GM23338 (cell line): Measurements from ENCODE around the gene RELN. TPM values are rescaled to one million over a fixed set of nuclear protein-coding genes. Genes with fewer than 3 reads are reported as not detected.
A peak's percentile ranks its signal among the peaks of the same experiment; 100 is the strongest.

Experiments
- ATAC-seq: fragments of 200-7000 bp; cut with Tn5 transposase; 3 replicates; pipeline ENCODE4 v1.9.1; 2020
- DNase-seq: peaks from one replicate; pipeline ENCODE4 v3.0.0-alpha.2; 2015; ENCODE audit warnings: low spot score
- H2AFZ ChIP-seq: fragments of 200-600 bp; sonication (generic); 2 replicates; pipeline ENCODE4 v1.8.0; 2016; ENCODE audit warnings: antibody characterized with exemption, mild to moderate bottlenecking, moderate library complexity
- H3F3A ChIP-seq: fragments of 200-600 bp; sonication (generic); replicated peaks from 2 replicates; pipeline ENCODE4 v1.8.0; 2017; ENCODE audit warnings: antibody characterized with exemption, mixed run types, low read depth
- H3K27ac ChIP-seq: fragments of 200-600 bp; sonication (generic); 2 replicates; pipeline ENCODE4 v1.6.1; 2016; ENCODE audit warnings: low read depth
- H3K27me3 ChIP-seq: fragments of 200-600 bp; sonication (generic); 2 replicates; pipeline ENCODE4 v1.8.0; 2016; ENCODE audit warnings: mild to moderate bottlenecking, mixed run types, moderate library complexity; ENCODE audit not compliant: insufficient read depth
- H3K36me3 ChIP-seq: fragments of 200-600 bp; sonication (generic); 2 replicates; pipeline ENCODE4 v1.8.0; 2016; ENCODE audit warnings: mild to moderate bottlenecking; ENCODE audit not compliant: insufficient read depth
- H3K4me1 ChIP-seq: fragments of 200-600 bp; sonication (generic); 2 replicates; pipeline ENCODE4 v1.8.0; 2016; ENCODE audit warnings: mild to moderate bottlenecking, moderate library complexity; ENCODE audit not compliant: insufficient read depth
- H3K4me2 ChIP-seq: fragments of 200-600 bp; sonication (generic); 2 replicates; pipeline ENCODE4 v1.7.1; 2017; ENCODE audit warnings: mixed run types
- H3K4me3 ChIP-seq: fragments of 200-600 bp; sonication (generic); 2 replicates; pipeline ENCODE4 v1.6.1; 2016; ENCODE audit warnings: mixed run types
- H3K79me2 ChIP-seq: fragments of 200-600 bp; sonication (generic); replicated peaks from 2 replicates; pipeline ENCODE4 v1.8.0; 2017; ENCODE audit warnings: mild to moderate bottlenecking; ENCODE audit not compliant: insufficient read depth
- H3K9me2 ChIP-seq: fragments of 200-600 bp; sonication (generic); 2 replicates; pipeline ENCODE4 v1.8.0; 2017; ENCODE audit not compliant: insufficient read depth
- H4K20me1 ChIP-seq: fragments of 200-600 bp; sonication (generic); replicated peaks from 2 replicates; pipeline ENCODE4 v1.8.0; 2017; ENCODE audit warnings: mild to moderate bottlenecking; ENCODE audit not compliant: insufficient read depth
- H3K27ac Mint-ChIP-seq: 2 replicates; pipeline ENCODE4 v1.8.0; 2020; ENCODE audit warnings: inconsistent platforms, mild to moderate bottlenecking, moderate library complexity, mixed read lengths
- H3K27me3 Mint-ChIP-seq: 3 replicates; pipeline ENCODE4 v1.8.0; 2022; ENCODE audit warnings: low read depth, mild to moderate bottlenecking, moderate library complexity, mixed read lengths, inconsistent platforms; ENCODE audit not compliant: insufficient read depth, poor library complexity
- H3K36me3 Mint-ChIP-seq: 3 replicates; pipeline ENCODE4 v1.8.0; 2021; ENCODE audit warnings: low read depth, mild to moderate bottlenecking, inconsistent platforms, moderate library complexity, mixed read lengths
- H3K4me1 Mint-ChIP-seq: 3 replicates; pipeline ENCODE4 v1.8.0; 2020; ENCODE audit warnings: mild to moderate bottlenecking, inconsistent platforms, mixed read lengths
- H3K4me3 Mint-ChIP-seq: 3 replicates; pipeline ENCODE4 v1.8.0; 2021; ENCODE audit warnings: moderate library complexity, mild to moderate bottlenecking, inconsistent platforms, mixed read lengths
- H3K9me3 Mint-ChIP-seq: 3 replicates; pipeline ENCODE4 v1.8.0; 2020; ENCODE audit warnings: moderate library complexity, mild to moderate bottlenecking, inconsistent platforms, mixed read lengths
- CREB1 ChIP-seq: fragments of 250-450 bp; sonication (Bioruptor Pico); IDR thresholded peaks from 2 replicates; pipeline ENCODE4 v1.5.0; 2020; ENCODE audit warnings: low read depth, mild to moderate bottlenecking, moderate library complexity
- EZH2phosphoT487 ChIP-seq: fragments of 200-600 bp; sonication (generic); IDR thresholded peaks from one replicate; pipeline ENCODE4 v1.8.1; 2018; ENCODE audit warnings: antibody characterized with exemption; ENCODE audit not compliant: unreplicated experiment
- JUNB ChIP-seq: IDR thresholded peaks from one replicate; pipeline ENCODE4 v1.6.1; 2016; ENCODE audit warnings: antibody characterized with exemption; ENCODE audit not compliant: unreplicated experiment
- POLR2AphosphoS5 ChIP-seq: IDR thresholded peaks from 2 replicates; pipeline ENCODE4 v1.6.1; 2016; ENCODE audit warnings: antibody characterized with exemption, low read depth
- STAT1 ChIP-seq: IDR thresholded peaks from one replicate; pipeline ENCODE4 v1.6.1; 2016; ENCODE audit warnings: antibody characterized with exemption; ENCODE audit not compliant: unreplicated experiment
- ZNF331 ChIP-seq: fragments of 250-450 bp; sonication (Bioruptor Pico); IDR thresholded peaks from 2 replicates; pipeline ENCODE4 v1.5.0; 2020; ENCODE audit warnings: low read depth, mild to moderate bottlenecking, moderate library complexity
- polyA plus RNA-seq: library from polyadenylated mRNA; unstranded; fragments of >200 nt; fragmentation: Nextera tagmentation; extraction: Ambion mirVana; gene quantifications from 2 replicates; pipeline ENCODE4 v1.2.1, GENCODE V29; 2016
- total RNA-seq: library from RNA; depleted of rRNA; stranded (reverse); fragments of >200 nt; shearing (Covaris generic); gene quantifications from 2 replicates; pipeline ENCODE4 v1.2.3, GENCODE V29; 2014
- TF ChIP-seq, protein P1 (sequence below), 2 experiments: fragments of 200-600 bp in 1 of 2; sonication (generic) in 1 of 2; conservative IDR thresholded peaks; 2 replicates each; pipeline versions ENCODE4 v1.5.1 to v1.6.1; 2016 to 2017; ENCODE audit warnings: antibody characterized with exemption in 2 of 2, low read depth in 2 of 2, mild to moderate bottlenecking in 2 of 2, moderate library complexity in 1 of 2

The RELN gene
- total and polyA plus RNA-seq, 2 experiments from 2014 or later = 0.10 to 0.76 TPM

GRCh38 chr7:103462358-103462757 lies 527.1 kb downstream of the RELN start:
- Histone ChIP-seq H3K27ac (no peak overlapping the region), H3K9me2 (0 out of 2 replicates have a peak, but pooled peaks cover 4% of the 10 kb centered on the region), H3K4me2 (no peak overlapping the region), H3K79me2 (no peaks in the 10 kb centered on the region), H2AFZ (no peak overlapping the region), H3K27me3 (no peaks in the 10 kb centered on the region), H3K4me3 (no peak overlapping the region), H3F3A (no peaks in the 10 kb centered on the region), H3K4me1 (no peaks in the 10 kb centered on the region), H3K36me3 (no peaks in the 10 kb centered on the region), H4K20me1 (no peaks in the 10 kb centered on the region)
- H3K27me3 Mint-ChIP-seq = peaks cover 3% of the 10 kb centered on the region
- H3K27ac Mint-ChIP-seq = no peak overlapping the region
- no peaks in the 10 kb centered on the region for H3K4me1 Mint-ChIP-seq
- H3K9me3 Mint-ChIP-seq = no peaks in the 10 kb centered on the region
- DNase-seq (no peak), ATAC-seq (no peak)
- H3K4me3 Mint-ChIP-seq = no peak overlapping the region
- H3K36me3 Mint-ChIP-seq = no peaks in the 10 kb centered on the region; the same call in 2 of the 3 replicates
- TF ChIP-seq STAT1 (no peak), POLR2AphosphoS5 (no peak), ZNF331 (CRISPR knock-in tag) (no peak), CREB1 (no peak), EZH2phosphoT487 (no peak)
- TF ChIP-seq, protein P1, sequence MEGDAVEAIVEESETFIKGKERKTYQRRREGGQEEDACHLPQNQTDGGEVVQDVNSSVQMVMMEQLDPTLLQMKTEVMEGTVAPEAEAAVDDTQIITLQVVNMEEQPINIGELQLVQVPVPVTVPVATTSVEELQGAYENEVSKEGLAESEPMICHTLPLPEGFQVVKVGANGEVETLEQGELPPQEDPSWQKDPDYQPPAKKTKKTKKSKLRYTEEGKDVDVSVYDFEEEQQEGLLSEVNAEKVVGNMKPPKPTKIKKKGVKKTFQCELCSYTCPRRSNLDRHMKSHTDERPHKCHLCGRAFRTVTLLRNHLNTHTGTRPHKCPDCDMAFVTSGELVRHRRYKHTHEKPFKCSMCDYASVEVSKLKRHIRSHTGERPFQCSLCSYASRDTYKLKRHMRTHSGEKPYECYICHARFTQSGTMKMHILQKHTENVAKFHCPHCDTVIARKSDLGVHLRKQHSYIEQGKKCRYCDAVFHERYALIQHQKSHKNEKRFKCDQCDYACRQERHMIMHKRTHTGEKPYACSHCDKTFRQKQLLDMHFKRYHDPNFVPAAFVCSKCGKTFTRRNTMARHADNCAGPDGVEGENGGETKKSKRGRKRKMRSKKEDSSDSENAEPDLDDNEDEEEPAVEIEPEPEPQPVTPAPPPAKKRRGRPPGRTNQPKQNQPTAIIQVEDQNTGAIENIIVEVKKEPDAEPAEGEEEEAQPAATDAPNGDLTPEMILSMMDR (conservative IDR thresholded peaks at IDR 0.05; ENCODE audit: low read depth in 2 of 2) = no peak

DNA sequence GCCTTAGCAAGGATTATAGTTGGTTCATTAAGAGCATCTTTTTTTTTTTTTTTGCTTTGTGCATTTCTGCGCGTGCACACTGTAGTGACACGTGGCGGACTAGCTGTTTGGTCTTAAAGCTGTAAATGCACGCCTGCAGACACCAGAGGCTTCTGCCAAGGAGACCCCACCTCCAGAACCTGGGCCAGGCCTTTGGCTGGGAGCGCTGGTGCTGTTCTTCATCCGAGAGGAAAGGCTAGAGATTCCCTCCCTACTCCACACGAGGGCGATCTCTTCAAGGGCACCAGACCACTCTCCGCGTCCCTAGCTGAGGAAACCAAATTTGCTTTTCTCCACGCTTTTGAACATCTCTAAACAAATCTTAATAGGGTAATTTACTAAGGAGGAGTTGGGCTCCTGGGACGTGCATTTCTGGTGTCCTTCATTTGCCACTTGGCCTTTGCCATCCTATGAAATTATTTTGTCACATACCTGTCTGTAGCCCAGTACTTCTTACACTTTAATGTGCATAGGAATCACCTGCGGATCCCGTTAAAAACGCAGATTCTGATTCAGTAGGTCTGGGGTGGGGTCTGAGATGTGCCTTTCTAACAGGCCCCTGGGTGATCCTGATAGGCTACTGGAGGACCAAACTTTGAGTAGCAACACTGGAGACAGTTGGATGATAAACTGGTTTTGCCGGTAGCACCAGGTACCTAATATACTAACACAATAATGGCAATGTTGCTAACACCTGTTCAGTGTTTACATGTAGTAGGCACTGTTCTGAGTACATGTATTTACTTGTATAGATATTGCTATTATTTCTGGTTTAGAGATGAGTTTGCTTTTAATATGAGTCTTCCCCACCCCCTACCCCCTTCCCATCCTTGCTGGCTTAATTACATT lies 542.1 kb downstream of the RELN start:
- Histone ChIP-seq H4K20me1 (no peaks in the 10 kb centered on the region), H3K36me3 (no peaks in the 10 kb centered on the region), H3F3A (peaks cover 6% of the 10 kb centered on the region; the same call in 1 of the 2 replicates), H2AFZ (peak overlapping the region; percentile 77; the same call in 1 of the 2 replicates), H3K27me3 (peaks cover 43% of the 10 kb centered on the region), H3K9me2 (no peaks in the 10 kb centered on the region), H3K4me2 (peak overlapping the region; percentile 81; the same call in 1 of the 2 replicates), H3K4me3 (peak overlapping the region; percentile 62; the same call in 1 of the 2 replicates), H3K27ac (no peak overlapping the region), H3K79me2 (no peaks in the 10 kb centered on the region), H3K4me1 (peaks cover 18% of the 10 kb centered on the region; the same call in 1 of the 2 replicates)
- Mint-ChIP-seq H3K36me3 (no peaks in the 10 kb centered on the region), H3K27me3 (peaks cover 41% of the 10 kb centered on the region), H3K4me1 (peaks cover 17% of the 10 kb centered on the region), H3K9me3 (peaks cover 7% of the 10 kb centered on the region; the same call in 2 of the 3 replicates), H3K4me3 (no peak overlapping the region), H3K27ac (no peak overlapping the region)
- DNase-seq (peak; percentile 94), ATAC-seq (peak; percentile 76)
- TF ChIP-seq JUNB = no peak
- TF ChIP-seq, protein P1 (conservative IDR thresholded peaks at IDR 0.05; ENCODE audit: low read depth in 2 of 2) = peak; percentile 79 to 94
